HG03342 (cell line): ENCODE data around the gene SCMH1.
A peak's percentile ranks its signal among the peaks of the same experiment; 100 is the strongest.
"Not testable (repeated sequence)": the region's sequence is repeated elsewhere in the genome, so short reads cannot be mapped to it uniquely, and the experiment has no call there.

Experiments
- ATAC-seq: cut with Tn5 transposase; IDR thresholded peaks from one replicate; pipeline ENCODE4 v1.9.1; 2021; ENCODE audit warnings: mild to moderate bottlenecking, moderate library complexity; ENCODE audit not compliant: unreplicated experiment

SCMH1 gene

GRCh38 chr1:41251120-41251519 lies 9.0 kb upstream of the SCMH1 start:
- ATAC-seq: not testable (repeated sequence)

- ATAC-seq: no peak
These were observed 7.2 kb upstream of the SCMH1 start for GRCh38 chr1:41249319-41249718.

DNA sequence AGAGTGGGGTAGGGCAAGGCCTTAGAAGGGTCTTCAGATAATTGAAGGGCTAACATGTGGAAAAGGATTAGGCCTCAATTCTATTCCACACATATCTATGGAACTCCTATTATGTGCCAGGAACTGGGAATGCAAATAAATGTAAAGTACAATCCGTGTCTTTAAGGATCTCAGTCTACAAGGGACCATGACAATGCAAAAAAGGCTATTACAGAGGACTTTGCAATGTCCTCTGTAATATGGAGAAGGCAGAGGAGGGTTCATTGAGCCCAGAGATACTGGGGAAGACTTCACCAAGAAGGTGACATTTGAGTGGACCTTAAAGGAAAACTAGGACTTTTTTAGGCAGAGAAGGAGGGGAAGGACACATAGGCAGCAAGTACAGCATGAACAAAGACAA lies 4.5 kb upstream of the SCMH1 start:
- ATAC-seq: no peak

DNA sequence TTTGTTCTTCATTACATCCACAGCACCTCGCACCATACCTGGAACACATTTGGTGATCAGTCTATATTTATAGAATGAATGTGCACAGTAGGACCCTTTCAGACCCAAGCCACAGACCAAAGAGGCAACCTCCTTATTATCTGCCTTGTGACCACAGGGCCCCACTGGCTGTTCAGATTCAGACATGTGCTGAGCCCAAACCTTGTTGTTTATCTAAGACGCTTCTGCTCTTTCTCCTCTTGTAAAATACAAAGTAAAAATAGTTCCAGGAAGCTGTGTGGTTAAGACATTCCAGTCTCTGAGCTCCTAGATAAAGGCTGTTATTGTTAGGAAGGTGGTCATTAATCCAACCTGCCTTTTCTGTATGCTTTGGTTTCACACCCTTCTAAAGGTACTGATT lies 3.6 kb upstream of the SCMH1 start:
- no peak for ATAC-seq

DNA sequence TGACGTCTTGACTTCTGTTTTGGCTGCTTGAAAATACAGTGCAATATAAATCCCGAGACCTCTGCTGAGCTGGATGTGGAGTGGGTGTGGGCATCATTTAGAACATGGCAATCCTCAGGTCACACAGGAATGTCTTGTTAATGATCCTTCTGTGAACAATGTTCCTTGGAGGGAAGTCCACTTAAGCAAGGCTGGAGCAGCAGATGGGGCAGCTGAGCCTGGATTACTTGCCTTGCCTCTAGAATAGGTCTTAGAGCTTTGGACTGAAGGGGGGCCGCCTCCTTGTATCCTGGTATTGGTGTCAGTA lies 926 bp upstream of the SCMH1 start:
- no peak for ATAC-seq

- ATAC-seq: peak; percentile 5
These were observed 404 bp upstream of the SCMH1 start for GRCh38 chr1:41242342-41243078.

- ATAC-seq: peak; percentile 49
These were observed 755 bp downstream of the SCMH1 start for GRCh38 chr1:41241354-41241748.

DNA sequence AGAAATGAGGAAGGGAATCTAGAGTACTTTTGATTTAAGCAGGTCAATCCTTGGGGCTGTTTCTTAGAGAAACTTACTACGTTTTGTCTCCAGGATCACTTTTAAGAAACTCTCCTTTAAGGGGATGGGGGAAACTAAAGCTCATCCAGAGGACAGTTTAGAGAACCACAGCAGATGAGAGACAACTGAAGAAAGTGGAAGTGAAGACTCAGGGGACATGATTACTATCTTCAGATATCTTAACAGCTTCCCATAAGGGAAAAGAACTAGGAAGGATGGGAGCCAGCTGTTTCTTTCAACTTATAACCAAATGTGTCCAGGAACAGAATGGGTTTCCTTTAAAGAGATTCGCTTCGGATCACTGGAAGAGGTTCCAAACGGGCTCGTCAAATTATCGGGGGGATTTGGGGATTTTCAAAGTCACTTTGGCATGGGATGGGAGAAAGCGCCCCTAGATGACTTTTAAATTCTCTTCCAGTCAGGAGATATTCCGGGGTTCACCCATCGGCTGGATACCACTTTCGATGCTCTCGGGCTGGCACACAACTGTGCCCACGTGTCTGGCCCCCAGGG lies 1.2 kb downstream of the SCMH1 start:
- no peak for ATAC-seq

DNA sequence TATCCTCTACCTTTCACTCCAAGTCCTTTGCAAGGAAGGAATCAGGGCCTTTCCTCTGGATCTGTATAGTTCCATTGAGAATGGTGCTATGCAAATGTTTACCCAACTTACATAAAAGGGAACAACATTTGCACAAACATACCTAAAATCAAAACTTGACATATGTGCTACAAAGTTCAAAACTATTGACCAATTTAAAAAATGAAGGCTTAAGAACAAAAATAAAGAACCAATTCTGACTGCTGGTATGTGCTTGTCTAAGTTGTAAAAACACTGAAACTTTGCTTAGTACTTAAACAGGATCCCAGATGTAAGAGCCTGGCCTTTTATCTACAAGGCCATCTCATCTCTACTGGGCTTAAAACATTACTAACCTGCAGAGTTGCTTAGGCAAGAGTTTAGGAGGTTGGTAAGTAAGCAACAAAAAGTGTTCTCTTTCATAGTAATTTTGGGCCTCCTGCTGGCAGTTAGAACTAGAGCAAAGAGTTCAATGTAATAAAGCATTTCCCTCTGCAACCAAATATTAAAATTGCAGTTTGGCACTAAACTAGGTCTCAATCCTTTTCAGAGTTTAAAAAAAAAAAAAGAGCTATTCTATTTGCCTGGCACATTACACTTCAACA lies 2.0 kb downstream of the SCMH1 start:
- ATAC-seq: no peak

DNA sequence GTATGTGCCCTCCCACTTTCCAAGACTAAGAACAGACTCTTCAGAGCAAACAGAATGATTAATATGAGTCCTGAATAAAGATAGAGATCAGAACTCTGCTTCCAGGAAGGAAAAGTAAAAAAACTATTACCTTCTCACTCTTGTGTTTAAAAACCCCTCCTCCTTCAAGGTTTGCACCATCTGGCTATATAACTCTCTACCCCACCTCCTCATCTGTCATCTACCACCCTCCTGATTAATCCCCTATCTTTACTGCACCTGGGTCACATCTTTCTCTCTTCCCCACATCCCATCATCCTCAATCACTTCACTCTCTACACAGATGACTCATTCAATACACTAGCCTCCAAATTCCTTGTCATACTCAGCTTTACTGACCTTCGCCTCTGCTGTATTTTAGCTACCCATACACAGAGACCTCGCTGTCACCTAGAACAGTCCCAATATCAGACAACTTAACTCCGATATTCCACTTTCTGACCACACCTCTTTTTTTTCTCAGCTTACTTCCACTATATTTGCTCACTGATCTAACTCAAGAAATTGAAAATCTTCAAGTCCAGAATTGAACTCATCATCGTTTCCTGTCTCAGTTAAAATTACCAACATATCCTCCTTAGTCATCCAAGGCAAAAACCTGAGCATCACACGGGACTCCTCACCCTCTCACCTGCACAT lies 3.7 kb downstream of the SCMH1 start:
- no peak for ATAC-seq

DNA sequence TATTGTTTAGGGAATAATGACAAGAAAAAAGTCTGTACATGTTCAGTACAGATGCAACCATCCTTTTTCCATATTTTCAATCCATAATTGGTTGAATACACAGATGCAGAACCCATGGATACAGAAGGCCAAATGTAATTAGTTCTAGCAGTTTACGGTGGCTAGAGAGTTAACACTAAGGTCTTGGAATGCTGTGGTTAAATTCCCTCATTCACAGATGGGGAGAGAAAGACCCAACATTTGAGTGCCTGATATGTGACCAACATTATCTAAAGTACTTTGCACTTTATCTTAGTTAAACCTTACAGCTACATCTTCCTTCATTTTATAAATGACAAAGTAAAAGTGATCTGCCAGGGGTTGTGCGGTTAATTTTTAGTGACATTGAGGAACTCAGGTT lies 5.3 kb downstream of the SCMH1 start:
- no peak for ATAC-seq

DNA sequence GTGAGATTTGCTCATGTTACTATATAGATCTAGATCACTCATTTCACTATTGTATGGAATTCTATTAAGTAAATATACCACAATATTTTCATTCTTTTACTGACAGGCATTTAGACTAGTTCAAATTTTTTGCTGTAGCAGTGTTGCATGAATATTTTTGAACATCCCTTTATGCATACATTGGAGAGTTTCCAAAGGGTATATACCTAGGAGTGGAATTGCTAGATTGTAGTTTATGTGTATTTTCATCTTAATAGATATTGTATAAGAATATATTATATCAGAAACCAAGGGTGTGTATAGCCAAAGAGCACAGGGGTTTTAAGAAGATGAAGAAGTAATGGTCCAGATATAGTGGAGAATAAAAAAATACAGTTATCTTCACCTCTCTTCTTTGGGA lies 6.2 kb downstream of the SCMH1 start:
- ATAC-seq: no peak

DNA sequence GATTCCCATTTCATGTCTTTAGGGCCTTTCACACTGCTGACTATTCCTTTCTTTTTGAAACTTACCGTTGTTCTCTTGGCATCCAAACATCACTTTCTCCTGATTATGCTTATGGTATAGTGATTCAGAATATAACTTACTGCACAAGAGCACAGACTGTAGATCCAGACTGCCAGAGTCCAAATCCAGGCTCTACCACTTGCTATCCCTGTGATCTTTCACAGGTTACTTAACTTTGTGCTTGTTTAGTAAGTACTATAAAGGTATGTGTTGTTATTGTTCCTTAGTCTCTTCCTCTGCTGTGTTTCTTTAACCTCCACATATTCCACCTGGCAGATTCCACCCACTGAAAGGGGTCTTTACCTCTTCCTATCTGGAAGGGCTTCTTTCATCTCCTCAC lies 8.4 kb downstream of the SCMH1 start:
- ATAC-seq: no peak

DNA sequence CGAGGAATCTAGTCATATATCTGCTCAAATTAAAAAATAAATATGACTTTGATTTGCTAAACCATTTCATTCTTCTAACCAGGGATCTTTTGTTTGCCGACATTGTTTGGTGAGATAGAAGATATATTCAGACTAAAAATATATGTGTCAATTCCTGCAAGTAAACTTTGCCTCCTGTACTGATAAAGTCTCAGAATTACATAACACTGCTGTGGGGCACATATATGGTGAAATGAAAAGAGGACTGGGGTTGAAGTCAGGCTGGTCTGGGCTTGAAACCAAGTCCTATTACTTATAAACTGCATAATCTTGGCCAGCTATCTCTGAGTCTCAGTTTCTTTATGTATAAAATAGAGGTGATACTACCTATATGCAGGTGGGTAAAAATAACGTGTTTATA lies 9.8 kb downstream of the SCMH1 start:
- ATAC-seq: no peak

- no peak for ATAC-seq
These were observed 11.4 kb downstream of the SCMH1 start for GRCh38 chr1:41230656-41231055.

DNA sequence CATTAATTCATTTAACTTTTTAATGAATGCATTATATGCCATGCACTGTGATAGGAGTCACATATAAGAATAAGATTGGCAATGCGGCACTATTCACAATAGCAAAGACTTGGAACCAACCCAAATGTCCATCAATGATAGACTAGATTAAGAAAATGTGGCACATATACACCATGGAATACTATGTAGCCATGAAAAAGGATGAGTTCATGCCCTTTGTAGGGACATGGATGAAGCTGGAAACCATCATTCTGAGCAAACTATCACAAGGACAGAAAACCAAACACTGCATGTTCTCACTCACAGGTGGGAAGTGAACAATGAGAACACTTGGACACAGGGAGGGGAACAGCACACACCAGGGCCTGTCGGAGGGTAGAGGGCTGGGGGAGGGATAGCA lies 12.9 kb downstream of the SCMH1 start:
- ATAC-seq: not testable (repeated sequence)

DNA sequence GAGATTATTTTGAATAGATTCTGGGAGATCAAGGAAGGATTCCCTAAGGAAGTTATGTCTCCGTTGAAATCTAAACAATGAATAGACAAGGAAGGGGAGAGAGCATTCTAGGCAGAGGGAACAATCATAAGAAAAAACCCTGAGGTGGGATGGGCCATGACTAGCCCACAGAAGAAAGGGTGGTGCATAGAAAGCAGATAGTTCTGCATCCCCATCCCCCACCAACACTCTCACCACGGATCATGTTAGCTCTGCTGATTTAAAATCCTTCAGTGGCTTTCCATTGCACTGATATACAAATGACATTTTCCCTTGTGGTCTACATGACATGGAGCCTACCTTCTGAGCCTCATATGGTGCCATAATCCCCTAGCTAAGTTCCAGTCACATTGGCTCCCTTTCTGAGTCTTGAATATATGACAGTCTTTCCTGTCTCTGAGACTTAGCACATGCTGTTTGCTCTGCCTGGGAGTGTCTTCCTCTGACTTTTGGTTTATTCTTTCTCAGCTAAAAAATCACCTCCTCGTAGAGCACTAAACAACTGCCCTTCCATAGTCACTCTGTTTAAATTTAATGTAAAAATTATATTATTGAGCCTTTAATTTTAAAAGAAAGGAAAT lies 15.2 kb downstream of the SCMH1 start:
- no peak for ATAC-seq

DNA sequence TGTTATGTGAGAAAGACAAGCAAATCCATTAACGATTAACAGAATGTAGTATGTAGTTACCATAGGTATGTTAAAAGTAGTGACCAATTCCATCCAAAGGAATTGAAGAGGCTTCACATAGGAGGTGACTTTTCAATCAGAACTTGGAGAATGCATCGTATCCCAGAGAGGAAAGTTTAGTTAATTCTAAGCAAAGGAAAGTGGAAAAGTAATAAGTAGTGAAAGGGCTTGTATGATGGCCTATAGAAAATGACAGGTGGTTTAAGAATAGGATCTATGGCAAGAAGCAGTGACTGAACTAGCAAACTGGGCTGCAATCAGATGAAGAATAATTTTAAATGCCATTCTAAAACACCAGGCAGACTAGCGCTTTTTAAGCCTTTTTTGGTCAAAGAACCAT lies 16.6 kb downstream of the SCMH1 start:
- no peak for ATAC-seq

DNA sequence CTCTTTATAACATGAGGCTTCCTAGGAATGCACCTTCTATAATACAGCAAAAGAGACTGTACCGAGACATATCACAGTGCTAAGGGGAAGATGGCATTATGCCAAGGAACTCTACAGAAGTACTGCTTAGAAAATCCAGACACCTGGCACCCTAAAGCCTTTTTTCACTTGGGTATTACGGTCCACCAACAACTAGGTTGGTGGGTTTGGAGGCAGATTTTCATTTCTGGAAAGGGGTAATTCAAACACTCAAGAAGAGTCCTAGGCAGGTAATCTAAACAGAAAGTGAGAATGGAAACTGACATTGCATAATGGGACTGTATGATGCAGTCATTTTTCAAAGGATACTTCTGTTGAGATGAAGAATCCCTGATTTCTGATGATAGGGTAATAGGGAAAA lies 19.6 kb downstream of the SCMH1 start:
- ATAC-seq: no peak

GRCh38 chr1:41221995-41222394 lies 20.1 kb downstream of the SCMH1 start:
- no peak for ATAC-seq

DNA sequence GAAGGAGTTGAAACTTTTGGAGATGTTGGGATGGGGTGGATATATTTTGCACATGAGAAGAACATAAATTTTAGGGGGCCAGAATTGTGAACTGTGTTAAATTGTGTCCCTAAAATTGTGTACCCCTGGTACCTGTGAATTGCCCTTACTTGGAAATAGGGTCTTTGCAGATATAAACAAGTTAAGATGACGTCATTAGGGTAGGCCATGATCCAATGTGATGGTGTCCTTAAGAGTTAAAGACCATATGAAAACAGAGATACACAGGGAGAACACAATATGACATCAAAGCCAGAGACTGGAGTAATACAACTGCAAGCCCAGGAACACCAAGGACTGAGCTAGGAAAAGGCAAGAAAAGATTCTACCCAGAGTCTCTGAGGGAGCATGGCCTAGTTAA lies 24.0 kb downstream of the SCMH1 start:
- no peak for ATAC-seq

DNA sequence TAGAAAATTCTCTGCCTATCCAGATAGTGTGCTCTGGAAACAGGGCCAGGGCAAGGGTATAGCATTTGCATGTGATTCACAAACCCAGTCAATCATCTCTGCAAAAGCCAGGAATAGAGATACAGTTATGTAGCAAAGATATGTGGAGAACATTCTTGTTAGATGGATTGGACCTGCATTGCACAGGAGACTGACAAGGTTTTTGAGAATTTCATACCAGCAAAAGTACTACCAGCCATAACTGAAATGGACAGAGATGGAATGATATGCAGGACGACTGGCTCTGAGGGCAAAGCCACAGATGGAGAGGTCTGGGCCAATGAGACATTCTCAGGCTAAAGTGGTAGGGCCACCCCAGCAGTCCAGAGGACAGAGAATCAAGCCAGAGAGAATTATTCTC lies 24.7 kb downstream of the SCMH1 start:
- ATAC-seq: no peak
